Right forelimb (tissue), 1 donor: Measurements from ENCODE around the gene TULP4.
"Not testable (repeated sequence)": the region's sequence is repeated elsewhere in the genome, so short reads cannot be mapped to it uniquely, and the experiment has no call there.

Source experiments
- DNase-seq: peaks from one replicate; pipeline ENCODE4 v3.0.0-alpha.2; 2018

The TULP4 gene

GRCh38 chr6:158328952-158329351 is 16.7 kb downstream of the TULP4 start:
- no peak for DNase-seq

- no peak for DNase-seq
Measured at GRCh38 chr6:158329531-158329930, 17.3 kb downstream of the TULP4 start.

- no peak for DNase-seq
Measured at GRCh38 chr6:158330016-158330415, 17.8 kb downstream of the TULP4 start.

- no peak for DNase-seq
Measured at GRCh38 chr6:158332237-158332636, 20.0 kb downstream of the TULP4 start.

- no peak for DNase-seq
Measured at GRCh38 chr6:158333094-158333493, 20.8 kb downstream of the TULP4 start.

- DNase-seq = no peak
Measured at GRCh38 chr6:158334534-158334933, 22.3 kb downstream of the TULP4 start.

GRCh38 chr6:158337332-158337731 is 25.1 kb downstream of the TULP4 start:
- no peak for DNase-seq

- no peak for DNase-seq
Measured at GRCh38 chr6:158338311-158339112, 26.2 kb downstream of the TULP4 start.

- DNase-seq = not testable (repeated sequence)
Measured at GRCh38 chr6:158339197-158339596, 26.9 kb downstream of the TULP4 start.

- no peak for DNase-seq
Measured at GRCh38 chr6:158340252-158340651, 28.0 kb downstream of the TULP4 start.

- DNase-seq = no peak
Measured at GRCh38 chr6:158344534-158344933, 32.3 kb downstream of the TULP4 start.

- DNase-seq = not testable (repeated sequence)
Measured at GRCh38 chr6:158345444-158345843, 33.2 kb downstream of the TULP4 start.

GRCh38 chr6:158347335-158347734 is 35.1 kb downstream of the TULP4 start:
- no peak for DNase-seq

- DNase-seq = not testable (repeated sequence)
Measured at GRCh38 chr6:158348737-158349504, 36.7 kb downstream of the TULP4 start.

- not testable (repeated sequence) for DNase-seq
Measured at GRCh38 chr6:158349505-158350275, 37.4 kb downstream of the TULP4 start.

GRCh38 chr6:158350731-158351130 is 38.5 kb downstream of the TULP4 start:
- DNase-seq = not testable (repeated sequence)

- no peak for DNase-seq
Measured at GRCh38 chr6:158353883-158354877, 41.9 kb downstream of the TULP4 start.

- DNase-seq = no peak
Measured at GRCh38 chr6:158356586-158357546, 44.6 kb downstream of the TULP4 start.

- DNase-seq = no peak
Measured at GRCh38 chr6:158357570-158358216, 45.4 kb downstream of the TULP4 start.

- DNase-seq = no peak
Measured at GRCh38 chr6:158358450-158359077, 46.3 kb downstream of the TULP4 start.
